Activated T-cell treated with anti-CD3 and anti-CD28 coated beads for 4 hours (primary cell): ENCODE measurements around the gene DERA.
"Not testable (repeated sequence)": the region's sequence is repeated elsewhere in the genome, so short reads cannot be mapped to it uniquely, and the experiment has no call there.

Experiments used
- DNase-seq: peaks from one replicate; pipeline ENCODE4 v3.0.0-alpha.2; 2020

Gene DERA

DNA sequence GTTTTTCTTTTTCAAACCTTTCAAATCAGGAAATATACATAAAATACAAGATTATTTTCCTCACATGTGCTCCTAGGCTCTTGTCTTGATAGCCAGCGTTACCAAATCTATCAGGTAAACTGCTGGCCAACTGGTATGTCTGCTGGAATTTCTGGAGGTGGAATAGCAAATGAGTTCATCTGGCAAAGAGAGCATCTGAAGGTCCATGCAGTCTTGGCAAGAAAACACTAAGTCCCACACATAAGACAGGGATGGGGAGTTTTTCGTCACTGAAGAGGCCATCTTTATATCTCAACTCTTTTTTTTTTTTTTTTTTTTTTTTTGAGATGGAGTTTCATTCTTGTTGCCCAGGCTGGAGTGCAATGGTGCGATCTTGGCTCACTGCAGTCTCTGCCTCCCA is 60.1 kb downstream of the DERA start:
- no peak for DNase-seq

DNA sequence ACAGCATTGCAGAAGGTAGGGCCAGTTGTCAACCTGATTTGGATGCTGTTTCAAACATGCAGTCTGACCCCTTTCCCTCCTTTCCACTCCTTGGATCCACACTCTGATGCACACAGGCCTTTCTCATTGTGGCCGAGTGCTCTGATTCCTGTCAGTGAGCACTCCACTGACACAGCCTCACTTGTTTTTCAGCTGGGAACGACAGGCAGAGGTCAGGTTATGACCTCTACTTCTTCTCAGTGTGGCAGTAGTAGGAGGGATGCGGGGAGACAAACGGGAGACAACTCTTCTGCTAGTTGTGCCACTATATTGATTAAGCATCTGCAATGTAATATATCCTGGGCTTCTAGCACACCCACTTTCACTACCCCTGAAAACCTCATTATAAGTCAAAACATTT is 61.8 kb downstream of the DERA start:
- no peak for DNase-seq

DNA sequence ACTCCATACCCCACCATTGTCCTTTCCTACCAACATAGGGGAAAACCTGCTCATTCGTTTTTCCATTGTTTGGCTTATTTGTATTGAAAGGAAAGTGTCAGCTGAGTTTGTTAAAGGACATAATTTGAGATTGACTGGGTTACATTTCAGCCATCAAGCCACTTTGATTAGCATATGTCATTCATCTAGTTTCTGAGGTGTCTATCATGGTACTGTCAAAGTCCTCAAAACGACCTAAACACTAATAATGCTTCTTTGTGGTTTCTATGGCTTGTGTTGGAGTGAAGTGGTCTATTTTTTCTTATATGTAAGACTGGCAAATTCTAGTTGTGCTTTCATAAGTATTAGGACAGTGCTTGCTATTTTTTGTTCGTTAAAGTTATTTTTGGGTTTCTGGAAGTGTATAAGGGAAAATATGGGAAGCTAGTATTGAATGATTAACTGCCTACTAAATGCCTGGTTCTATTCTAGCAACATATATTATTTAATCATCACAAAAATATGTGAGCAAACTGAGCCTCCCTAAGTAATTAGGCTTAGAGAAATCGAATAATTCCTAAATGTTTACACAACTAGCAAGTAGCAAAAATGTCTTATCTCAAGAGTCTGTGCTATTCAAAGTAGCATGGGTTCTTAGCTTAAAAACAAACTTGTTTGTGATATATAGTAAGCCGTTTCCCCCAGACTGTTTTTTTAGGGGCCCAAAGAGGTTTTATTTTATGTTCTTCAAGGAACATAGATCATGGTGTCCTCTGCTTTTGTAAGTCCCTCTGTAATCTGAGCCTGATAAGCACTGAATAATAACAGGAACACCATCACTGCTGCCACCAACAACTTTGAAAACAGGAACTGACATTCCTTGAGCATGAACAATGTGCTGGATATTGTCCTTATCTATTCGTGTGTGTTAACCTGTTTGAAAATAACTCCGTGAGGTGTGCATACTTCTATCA is 67.1 kb downstream of the DERA start:
- no peak for DNase-seq

DNA sequence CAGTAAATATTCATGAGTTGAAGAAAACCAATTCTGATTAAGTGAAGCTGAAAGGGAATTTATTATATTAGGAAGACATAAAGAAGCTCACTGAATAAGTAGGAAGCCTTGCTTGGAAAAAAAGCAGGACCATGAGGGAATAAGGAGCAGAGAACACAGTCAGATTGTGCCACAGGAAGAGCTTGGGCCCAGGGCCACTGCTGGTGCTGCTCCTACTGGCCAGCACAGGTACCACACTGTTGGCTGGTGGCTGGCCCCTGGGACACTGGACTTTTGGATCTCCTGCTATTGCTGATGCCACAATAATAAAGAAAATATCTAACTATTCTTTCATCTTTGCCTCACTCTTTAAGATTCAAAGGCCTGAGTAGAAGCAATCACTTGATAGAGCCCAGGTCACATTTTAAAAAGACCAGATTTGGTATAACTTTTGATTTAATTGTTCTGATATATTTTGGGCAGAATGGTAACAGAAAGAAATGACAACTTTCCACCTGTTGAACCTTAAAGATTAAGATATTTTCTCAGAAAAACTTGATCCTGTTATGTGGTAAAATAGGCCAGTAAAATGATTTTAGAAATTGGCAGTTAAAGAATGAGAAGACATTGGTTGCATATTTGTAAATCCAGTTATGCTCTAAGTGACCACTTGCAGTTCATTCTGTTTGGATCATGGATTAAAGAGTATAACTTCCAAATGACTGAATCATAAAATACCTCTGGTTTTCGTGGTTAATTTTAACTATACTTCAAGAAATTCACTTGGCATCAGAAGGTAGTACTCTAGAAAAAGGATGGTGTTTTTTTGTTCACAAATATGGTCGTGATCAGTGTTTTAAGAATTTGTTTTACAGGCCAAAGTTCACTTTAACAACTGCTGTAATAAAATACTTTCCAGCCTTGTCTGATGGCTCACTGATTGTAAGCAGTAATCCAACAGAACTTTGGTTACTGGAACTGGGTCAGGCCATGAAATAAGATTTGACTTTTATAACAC is 68.3 kb downstream of the DERA start:
- no peak for DNase-seq

DNA sequence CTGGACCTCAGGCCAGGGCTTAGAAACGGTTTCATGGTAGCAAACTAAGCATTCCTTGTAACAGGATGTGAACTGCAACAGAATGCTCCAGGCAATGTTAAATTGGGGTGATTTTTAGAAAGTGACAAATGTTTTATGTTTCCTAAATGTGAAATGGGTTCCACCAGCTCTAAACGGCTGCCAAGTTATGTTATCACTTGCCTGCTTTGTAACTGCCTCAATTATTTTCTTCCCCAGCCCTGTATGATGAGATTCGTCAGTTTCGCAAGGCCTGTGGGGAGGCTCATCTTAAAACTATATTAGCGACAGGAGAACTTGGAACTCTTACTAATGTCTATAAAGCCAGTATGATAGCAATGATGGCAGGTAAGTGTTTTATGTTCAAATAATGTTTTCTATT is 70.9 kb downstream of the DERA start:
- no peak for DNase-seq

DNA sequence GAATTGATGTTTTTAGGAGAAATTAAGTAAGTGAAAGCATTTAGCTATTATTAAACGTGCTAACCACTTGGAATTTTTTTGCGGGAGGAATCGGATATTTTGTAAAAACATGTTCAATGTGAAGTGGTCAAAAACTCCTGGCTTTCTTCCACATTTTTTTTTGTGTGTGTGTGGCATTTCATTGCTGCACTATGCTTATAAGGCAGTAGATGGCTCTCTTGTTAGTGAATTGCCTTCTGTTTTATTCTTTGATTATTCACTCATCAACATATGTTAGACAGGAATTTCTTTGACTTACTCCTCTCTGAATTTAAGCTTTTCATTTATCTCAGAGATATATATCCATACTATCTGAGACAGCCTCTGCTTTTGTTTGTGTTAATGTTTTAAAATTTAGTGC is 71.3 kb downstream of the DERA start:
- no peak for DNase-seq

DNA sequence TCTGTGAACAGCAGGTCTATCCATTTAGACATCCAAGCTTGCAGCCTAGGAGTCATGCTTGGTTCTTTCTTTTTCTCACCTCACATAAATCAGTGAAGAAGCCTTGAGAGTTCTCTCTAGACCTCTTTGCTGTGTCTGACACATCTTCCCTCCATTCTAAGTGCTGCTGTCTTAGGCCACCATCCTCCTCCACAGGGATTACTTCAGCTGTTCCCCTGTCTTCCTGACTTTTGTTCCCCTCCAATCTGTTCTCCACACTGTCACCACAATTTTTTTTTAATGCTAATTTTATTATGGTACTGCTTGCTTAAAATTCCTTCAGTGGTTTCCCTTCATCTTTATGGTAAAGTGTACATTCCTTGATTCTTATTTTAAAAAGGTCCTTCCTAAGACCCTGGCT is 71.8 kb downstream of the DERA start:
- DNase-seq = no peak

DNA sequence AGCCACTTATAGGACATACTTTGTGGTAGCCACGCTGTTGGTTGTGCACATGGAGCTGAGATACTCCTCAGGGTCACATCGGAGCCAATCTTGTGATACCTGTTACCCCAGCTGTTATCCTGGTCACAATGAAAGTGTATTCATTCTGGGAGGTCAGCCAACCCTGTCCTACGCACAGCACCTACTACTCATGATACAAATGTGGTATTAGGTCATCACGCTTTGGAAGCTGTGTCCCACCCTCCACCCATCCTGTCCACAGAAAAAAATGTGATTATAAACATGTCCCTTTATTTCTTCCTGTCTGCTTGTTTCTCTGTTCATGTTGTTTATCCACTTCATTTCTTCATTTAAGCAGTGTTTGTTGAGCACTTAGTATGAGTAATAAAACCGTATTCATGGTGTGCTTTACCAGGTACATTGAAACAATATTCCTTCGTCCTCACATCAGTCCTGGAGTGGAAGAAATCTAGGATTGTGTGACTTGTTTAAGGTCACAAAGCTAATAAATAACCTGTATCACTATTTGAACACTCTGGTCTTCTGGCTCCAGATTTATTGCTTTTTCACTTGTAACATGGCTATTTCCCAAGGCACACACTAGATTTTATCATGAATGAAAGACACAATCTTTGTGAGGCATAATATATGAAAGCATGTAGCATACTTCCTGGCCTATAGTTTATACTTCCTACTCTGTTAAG is 73.1 kb downstream of the DERA start:
- DNase-seq = no peak

DNA sequence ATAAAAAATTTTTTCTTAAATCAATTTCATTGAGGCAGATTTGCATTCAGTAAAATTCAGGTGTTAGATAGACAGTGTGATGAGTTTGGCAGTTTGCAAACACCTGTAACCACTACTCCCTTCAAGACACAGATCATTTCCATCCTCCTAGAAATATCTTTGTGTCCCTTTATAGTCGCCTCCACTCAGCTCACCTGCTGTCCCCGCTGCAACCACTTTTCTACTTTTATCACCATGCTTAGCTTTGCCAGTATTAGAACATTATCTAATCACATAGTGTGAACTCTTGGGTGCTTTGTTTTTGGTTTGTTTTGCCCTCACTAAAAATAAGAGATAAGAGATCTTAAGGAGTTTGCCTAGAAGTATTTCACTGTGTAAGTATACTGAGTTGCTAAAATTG is 73.8 kb downstream of the DERA start:
- no peak for DNase-seq

DNA sequence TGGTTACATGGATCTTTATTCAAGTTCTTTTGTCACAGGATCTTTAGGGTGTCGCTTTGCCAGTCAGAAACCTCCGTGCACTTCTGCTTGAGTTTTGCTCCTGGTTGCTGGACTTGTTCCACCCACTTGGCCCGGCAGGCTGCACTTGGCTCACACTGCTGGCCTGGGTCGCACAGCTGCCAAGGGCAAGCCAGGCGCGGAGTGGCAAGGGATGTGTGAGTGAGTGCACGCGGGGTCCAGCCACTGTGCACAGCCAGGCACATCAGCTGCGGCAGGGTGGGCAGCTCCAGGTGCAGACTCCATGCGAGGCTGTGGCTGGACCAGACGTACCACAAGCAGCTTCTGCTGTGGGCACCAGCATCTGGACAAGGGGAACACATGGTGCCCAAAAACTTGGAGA is 76.6 kb downstream of the DERA start:
- DNase-seq = no peak

DNA sequence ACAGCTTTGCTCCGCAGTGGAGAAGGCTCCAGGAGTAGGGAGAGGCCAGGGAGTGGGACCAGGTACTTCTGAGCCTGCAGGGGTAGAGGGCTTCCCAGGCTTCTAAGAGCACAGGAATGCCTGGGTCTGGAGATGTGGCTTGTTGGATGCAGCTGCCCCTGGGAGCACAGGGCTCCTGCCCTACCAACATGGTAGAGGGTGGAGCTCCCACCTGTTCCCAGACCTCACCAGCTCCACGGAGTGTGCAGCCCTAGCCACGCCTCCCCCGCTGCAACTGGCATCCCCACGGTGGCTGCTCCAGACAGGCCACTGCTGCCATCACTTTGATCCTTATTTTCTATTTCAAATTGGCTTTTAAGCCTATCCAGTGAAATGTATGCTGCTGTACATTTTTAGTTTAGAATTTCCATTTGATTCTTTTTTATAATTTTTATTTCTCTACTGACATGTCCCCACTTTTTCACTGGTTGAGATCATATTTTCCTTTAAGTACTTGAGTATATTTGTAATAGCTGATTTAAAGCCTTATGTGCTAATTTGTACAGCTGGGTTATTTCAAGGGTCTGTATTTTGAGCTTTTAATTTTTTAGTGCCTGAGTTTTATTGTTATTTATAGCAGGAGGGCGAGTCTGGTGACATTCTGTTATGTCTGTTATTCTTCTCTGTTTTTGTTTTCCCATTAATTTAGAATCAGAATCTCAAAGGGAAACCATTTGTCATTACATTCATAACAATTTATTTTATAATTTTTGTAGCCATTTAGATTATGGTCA is 78.0 kb downstream of the DERA start:
- no peak for DNase-seq

DNA sequence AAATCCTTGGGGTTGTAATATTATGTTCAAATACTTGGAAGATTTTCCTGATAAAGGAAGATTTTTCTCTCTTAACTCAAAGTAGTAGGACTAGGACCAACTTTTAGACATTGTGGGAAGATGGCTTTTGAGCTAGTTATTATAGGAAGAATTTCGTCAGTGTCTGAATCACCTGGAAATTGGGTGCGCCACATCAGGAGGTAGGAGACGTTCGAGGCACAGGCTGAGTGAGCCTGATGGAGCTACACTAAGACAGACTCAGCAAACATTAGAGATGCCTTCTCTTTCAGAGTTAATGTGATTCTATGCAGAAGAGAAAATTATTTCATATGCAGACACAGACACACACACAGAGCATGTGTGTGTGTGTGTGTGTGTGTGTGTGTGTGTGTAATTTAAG is 84.7 kb downstream of the DERA start:
- no peak for DNase-seq

DNA sequence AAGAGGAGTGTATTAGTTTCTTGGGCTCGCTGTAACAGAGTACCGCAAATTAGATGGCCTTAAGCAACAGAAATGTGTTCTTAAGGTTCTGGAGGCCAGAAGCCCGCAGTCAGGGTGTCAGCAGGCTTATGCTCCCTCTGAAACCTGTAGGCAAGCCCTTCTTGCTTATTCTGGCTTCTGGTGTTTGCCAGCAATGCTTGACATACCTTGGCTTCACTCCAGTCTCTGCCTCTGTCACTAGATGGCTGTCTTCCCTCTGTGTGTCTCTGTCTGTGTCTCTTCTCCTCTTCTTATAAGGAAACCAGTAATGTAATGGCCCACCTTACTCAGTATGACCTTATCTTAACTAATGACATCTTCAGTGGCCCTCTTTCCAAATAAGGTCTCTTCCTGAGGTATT is 85.1 kb downstream of the DERA start:
- DNase-seq = no peak

DNA sequence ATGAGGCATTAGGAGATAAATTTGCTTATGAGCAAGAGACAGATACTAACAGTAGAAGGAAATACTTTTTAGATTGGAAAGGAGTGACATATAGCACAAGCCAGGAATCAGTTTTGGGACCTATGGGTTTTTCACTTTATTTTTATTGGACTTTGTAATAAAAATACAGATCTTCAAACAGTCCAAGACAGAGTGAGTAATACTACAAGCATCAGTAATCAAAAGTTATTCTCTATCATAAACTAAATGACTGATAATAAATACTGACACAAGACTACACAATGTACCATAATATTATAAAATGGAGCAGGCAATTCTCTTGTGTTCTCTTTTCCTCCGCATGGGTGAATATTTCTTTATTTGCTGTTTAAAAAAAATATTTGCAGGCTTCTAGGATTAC is 85.8 kb downstream of the DERA start:
- no peak for DNase-seq

DNA sequence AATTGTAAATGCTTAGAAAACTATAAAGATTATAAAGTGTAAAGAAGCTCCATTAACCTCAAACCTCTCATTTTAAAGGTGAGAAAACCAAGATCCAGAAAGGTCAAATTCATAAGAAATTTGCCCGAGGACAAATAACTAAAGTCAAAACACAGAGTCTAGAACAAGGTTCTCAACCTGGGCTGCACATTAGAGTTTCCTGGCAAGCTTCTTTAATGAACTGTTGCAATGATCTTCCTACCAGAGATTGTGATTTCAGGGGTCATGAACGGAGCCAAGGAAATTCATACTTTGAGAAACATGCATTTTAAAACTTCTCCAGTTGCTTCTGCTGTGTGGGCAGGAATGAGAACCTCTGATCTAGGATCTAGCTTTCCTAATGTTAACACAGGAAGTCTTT is 86.8 kb downstream of the DERA start:
- DNase-seq = no peak

DNA sequence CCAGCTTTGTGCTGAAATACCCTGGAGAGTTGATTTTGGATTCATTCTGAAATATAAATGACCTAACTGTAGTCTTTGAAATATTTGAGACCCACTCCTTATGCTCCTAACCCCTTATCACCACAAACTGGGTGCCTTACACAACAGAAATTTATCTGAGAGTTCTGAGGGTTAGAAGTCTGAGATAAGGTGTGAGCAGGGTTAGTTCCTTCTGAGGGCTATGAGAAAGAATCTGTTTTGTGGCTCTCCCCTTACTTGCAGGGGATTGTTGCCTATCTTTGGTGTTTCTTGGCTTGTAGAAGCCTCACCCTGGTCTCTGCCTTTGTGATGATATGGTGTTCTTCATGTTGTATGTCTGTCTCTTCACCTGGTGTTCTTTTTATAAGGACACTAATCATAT is 91.7 kb downstream of the DERA start:
- DNase-seq = no peak

DNA sequence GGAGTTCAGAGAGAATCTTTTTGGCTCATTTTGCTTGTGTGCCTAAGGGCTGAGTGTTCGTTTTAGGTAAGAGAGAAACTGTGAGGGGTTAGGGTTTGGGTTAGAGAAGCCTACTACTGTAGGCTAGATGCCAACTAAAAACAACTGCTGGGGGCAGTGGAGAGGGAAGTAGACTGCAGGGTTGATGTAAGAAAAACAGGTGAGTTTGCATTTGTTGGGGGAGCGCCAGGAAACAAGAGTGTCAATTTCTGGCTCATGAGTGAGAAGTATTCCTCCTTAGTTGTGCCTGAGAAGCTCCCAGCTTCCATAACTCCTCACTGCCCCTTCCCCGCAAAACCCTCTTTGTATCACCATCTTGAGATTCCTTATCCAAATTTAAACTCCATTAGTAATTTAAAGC is 92.3 kb downstream of the DERA start:
- DNase-seq = no peak

DNA sequence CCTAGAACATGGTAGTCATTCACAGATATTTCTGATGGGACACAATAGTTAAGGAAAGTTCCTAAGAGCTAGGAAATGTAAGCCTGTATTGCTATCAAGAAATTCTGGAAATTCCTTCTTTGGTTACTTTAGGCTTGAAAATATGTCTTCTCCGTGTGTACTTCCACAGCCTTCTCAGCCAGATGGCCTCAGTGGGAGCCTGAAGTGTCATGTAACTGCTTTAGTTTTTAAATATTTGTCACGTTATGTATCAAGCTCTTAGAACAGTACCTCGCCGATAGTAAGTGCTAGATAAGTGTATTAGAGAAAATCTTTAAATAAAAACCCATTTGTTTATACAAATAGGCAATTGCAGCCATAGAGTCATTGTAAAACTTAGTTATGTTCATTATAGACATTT is 95.6 kb downstream of the DERA start:
- DNase-seq = no peak

DNA sequence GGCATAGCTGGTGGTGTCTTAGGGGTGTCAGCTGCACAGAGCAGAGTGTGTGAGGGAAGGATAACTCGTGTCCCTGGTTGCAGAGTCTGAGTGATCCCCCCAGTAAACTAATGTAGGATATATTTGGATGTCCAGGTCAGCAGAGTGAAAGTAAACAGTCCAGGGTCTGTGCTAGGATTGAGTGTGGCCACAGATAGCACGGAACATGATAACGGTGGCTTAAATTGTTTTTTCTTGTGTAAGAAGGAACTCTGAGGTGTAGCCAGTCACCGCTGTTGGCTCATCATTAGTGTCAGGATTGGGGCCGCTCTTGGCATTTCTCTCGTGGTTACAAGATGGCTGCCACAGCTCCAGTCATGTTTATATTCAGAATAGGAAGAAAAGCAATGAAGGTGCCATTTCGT is 97.3 kb downstream of the DERA start:
- no peak for DNase-seq

DNA sequence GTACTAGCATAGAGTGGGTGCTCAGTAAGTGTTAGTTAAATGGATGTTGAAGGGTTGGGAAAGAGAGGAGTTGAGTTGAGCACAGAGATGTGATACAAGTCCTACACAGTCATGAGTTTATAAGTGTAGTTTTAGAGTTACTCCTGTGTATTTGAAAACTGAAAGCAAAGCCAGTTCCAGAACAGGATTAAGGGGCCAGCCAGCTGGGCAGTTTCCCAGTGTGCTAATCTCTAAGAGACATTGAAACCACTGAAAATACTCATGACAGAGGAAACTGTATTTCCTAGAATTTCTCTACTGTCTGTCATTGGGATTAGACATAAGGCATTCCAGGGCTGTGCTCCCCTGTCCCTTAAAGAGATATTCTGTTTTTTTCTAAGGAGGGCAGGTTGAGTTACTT is 101.0 kb downstream of the DERA start:
- DNase-seq = no peak

DNA sequence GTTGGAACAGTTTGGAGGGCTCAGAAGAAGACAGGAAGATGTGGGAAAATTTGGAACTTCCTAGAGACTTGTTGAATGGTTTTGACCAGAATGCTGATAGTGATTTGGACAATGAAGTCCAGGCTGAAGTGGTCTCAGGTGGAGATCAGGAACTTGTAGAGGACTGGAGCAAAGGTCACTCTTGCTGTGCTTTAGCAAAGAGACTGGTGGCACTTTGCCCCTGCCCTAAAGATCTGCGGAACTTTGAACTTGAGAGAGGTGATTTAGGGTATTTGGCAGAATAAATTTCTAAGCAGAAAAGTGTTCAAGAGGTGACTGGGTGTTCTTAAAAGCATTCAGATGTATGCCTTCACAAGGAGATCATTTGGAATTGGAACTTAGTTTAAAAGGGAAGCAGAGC is 102.6 kb downstream of the DERA start:
- DNase-seq = not testable (repeated sequence)

DNA sequence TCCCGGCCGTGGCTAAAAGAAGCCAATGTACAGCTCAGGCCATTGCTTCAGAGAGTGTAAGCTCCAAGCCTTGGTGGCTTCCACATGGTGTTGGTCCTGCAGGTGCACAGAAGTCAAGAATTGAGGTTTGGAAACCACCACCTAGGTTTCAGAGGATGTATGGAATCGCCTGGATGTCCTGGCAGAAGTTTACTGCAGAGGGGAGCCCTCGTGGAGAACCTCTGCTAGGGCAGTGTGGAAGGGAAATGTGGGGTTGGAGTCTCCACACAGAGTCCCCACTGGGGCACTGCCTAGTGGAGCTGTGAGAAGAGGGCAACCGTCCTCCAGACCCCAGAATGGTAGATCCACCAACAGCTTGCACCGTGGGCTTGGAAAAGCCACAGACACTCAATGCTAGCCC is 103.3 kb downstream of the DERA start:
- not testable (repeated sequence) for DNase-seq
